Right renal cortex interstitium (tissue), 3 donors: Measurements from ENCODE around the gene SLC34A2. TPM values are rescaled to one million over a fixed set of nuclear protein-coding genes. Genes with fewer than 3 reads are reported as not detected.
"Not testable (repeated sequence)": the region's sequence is repeated elsewhere in the genome, so short reads cannot be mapped to it uniquely, and the experiment has no call there.

ENCODE experiments used
- DNase-seq, 3 donors: peaks; one replicate each; pipeline ENCODE4 v3.0.0-alpha.2; 2013; ENCODE audit warnings: low read depth in 3 of 3, low spot score in 2 of 3
- polyA plus RNA-seq, 3 donors: library from polyadenylated mRNA; unstranded; fragments of 120-200 nt; gene quantifications; one replicate each; pipeline ENCODE4 v1.2.1, GENCODE V29; 2013; ENCODE audit not compliant: insufficient read length in 3 of 3

Gene SLC34A2, protein sequence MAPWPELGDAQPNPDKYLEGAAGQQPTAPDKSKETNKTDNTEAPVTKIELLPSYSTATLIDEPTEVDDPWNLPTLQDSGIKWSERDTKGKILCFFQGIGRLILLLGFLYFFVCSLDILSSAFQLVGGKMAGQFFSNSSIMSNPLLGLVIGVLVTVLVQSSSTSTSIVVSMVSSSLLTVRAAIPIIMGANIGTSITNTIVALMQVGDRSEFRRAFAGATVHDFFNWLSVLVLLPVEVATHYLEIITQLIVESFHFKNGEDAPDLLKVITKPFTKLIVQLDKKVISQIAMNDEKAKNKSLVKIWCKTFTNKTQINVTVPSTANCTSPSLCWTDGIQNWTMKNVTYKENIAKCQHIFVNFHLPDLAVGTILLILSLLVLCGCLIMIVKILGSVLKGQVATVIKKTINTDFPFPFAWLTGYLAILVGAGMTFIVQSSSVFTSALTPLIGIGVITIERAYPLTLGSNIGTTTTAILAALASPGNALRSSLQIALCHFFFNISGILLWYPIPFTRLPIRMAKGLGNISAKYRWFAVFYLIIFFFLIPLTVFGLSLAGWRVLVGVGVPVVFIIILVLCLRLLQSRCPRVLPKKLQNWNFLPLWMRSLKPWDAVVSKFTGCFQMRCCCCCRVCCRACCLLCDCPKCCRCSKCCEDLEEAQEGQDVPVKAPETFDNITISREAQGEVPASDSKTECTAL
- 10 to 100 TPM; 24.1 to 30.7 (median 25.2) TPM for polyA plus RNA-seq

DNA sequence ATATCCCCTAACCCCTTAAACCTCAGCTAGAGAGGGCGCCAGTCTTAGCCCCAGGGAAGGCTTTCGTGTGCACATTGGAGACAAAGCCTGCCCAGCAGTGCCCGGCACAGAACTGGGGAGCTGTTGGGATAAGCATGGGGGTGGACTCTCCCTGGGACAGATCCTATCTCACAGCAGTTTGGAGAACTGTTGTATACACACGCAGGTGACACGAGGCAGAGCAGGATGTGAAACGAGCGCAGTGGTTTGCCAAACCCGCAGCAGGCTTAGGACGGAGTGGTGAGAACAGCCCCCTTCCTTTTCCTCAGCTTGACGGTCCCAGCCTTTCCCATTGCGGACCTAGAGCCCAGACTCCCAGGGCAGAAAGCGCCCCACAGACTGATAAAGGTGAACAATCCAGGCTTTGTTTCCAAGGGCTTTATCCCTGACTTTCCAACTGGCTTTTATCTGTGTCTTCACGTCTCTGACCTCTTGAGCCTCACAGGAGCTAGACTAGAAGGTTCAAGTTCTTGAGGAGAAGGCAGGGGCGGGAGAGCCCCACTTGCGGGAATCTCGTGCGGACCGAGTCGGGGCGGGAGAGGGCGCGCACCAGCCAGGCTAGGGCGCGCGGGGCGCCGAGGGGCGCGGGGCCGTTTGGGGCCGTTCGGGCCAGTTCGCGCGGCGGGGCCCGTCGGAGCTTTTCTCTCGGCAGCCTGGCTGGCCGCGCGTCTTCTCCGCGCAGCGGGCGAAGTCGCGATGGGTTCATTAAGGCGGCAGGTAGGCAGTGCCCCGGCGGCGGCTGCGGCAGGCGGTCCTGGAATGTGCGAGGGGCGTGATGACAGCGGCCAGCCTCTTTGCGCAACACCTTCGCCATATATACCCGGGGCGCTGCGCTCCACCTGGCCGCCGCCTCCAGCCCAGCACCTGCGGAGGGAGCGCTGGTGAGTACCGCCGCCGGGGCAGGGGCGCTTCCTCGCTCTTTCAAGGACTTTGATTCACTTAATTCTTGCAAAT is at the start of gene SLC34A2:
TSS of gene SLC34A2 (plus strand) at position 881 of the 993 bp plus-strand sequence. CDS start 6,650 bp downstream, outside the sequence.
- DNase-seq, result no peak

DNA sequence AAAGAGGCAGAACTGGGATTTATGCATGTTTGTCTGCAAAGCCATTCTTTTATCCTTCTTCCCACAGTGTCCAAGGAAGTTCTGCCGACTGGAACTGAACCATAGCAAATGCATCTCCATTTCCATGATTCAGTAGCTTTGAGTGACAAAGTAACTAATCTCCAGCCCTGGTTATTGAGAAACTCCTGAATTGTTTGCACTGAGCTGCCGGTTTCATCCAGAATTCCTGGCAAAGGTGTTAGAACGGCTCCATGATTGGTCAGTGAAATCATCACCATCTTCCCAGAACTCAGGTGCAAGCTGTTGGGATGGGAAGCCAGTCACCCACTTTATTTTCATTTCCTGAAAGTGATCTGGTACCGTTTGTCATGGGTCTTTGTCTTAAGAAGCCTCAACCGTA is 47.0 kb upstream of the SLC34A2 start:
- DNase-seq, result no peak

DNA sequence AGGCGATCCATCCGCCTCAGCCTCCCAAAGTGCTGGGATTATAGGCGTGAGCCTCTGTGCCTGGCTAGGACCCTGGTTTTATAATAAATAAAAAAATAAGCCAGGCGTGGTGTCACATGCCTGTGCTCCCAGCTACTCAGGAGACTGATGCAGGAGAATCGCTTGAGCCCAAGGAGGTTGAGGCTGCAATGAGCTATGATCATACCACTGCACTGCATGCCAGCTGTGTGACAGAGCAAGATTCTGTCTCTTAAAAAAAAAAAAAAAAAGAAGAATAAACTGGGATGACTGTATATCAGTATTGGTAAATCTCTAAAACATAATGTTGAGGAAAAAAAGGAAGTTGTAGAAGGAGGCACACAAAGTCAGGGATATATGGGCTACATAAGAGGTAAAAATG is 45.7 kb upstream of the SLC34A2 start:
- DNase-seq, result no peak

DNA sequence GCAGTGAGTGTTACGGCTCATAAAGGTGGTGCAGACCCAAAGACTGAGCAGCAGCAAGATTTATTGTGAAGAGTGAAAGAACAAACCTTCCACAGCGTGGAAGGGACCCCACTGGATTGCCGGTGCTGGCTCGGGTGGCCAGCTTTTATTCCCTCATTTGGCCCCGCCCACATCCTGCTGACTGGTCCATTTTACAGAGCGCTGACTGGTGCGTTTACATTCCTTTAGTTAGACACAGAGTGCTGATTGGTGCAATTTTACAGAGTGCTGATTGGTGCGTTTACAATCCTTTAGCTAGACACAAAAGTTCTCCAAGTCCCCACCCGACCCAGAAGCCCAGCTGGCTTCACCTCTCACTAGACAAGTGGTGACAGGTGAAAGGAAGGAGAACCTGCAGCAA is 42.0 kb upstream of the SLC34A2 start:
- DNase-seq, result not testable (repeated sequence)

DNA sequence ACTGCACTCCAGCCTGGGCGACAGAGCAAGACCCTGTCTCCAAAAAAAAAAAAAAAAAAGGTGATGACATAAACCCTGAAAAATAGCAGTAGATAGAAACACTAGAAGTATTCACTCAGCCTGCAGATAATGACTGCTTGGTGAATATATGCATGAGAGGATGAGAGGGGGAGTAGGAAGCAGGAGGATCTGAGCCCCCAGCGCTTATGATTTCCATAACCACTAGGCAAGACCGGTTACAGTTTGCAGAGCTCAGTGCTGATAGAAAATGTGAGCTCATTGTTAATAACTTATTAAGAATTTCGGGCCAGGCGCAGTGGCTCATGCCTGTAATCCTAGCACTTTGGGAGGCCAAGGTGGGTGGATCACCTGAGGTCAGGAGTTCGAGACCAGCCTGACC is 40.8 kb upstream of the SLC34A2 start:
- DNase-seq, result no peak

DNA sequence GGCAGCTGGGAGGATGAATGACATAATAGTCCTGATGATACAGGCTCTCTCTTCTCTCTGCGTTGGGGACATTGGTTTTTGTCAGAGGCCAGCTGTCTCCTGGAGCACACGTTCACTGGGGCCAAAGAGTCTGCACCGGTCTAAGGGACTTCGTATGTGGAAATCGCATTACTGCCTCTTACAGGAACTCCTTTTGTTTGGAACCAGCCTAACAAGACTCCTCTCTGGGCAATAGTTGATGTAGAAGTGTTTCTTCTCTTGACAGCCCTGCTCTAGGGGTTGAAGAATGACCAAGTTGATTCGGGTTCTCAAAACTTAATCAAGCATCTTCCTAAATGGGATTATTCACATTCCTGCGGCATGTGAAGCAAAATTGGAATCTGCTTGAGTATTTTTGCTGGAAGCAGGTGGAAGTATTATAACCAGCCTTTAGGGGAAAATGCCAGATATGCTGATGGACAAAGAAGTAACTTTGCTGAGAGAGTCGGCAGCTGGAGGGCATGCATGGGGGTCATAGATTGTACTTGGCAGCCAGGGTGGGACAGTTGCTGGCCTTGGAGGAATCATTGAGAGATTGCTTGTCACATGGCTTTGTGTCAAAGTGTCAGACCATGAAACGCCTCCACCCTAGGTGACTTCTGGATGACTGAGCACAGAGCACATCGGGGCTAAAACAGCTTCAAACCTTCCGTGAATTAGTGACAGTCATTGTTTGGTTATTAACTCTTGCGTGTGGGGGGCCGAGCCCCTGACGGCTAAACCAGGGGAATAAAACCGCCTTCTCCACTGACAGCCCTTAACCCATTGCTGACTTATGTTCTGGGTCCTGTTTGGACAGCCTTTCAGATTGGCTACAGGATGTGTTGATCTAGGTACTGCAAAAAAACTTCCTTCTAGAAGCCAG is 34.4 kb upstream of the SLC34A2 start:
- no peak for DNase-seq

DNA sequence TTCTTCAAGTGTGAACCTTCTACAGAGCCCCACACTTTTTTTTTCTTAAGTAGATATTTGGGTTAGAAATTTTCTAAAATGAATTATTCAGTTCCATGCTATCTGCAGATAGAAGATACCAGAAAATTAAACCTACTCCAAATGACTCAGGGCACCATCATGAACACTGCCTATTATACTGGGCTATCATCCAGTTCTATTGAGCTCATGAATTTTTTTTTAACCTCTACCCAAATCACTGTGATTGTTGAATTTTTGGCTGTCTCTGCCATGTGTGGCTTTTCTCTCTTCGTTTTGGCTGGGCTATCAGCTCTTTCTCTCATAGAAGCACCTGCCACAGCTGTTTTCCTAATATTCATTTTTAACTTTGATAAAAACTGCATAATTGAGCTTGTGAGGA is 31.0 kb upstream of the SLC34A2 start:
- no peak for DNase-seq

DNA sequence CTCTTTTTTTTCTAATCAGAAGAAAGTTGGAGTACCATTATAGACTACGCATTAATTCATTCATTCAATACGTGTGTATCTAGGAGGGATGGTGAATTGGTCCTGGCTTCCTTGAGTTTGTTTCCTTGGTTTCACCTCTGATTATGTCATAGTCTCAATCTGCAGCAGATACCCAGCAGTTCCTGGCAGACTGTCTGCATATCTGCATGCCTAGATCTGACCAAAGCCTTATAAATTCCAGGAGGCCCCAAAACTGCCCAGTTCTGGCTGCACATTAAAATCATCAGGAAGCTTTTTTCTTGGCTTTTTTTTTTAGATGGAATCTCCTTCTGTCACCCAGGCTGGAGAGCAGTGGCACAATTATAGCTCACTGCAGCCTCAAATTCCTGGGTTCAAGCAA is 27.2 kb upstream of the SLC34A2 start:
- DNase-seq, result no peak

DNA sequence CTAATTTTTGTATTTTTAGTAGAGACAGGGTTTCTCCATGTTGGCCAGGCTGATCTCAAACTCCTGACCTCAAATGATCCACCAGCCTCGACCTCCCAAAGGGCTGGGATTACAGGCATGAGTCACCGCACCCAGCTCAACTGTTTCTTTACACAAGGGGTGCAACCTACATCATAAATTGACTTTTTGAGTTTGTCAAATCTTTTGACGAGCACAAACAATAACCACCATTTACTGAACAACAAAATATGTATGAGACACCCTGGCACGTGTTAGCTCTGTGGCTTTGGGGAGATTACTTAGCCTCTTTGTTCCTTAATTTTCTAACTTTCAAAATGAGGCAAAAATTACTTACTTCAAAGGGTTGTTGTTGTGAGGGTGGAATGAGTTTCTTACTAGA is 23.5 kb upstream of the SLC34A2 start:
- DNase-seq, result no peak

DNA sequence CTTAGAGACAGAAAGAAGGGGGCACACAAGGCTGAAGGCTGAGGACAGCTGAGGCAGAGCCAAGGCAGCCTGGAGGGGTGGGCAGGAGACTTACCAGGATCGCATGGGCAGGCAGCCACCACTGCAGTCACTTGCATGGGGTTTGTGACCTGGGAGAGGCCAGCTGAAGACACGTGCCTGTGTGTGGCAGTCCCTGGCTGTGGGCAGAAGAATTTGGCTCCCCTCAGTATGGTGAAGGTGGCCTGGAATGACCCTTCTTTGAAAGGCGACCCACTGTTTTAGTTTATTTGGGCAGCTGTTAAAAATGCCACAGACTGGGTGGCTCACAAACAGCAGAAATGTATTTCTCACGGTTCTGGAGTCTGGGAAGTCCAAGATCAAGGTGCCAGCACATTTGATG is 22.1 kb upstream of the SLC34A2 start:
- DNase-seq, result no peak

DNA sequence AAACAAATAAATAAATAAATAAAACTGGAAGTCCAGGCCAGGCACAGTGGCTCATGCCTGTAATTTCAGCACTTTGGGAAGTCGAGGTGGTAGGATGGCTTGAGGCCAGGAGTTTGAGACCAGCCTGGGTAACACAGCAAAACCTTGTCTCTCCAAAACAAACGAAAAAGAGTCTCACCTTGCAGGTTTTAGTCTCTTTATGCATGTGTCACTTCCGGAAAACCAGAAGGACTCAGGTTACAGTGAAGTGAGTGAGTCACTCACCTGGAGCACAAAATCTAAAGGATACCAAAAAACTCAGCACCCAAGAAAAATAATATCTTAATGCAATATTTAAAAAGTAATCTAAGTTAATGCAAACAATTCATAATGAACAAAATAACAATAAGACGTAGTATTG is 20.1 kb upstream of the SLC34A2 start:
- DNase-seq, result no peak

DNA sequence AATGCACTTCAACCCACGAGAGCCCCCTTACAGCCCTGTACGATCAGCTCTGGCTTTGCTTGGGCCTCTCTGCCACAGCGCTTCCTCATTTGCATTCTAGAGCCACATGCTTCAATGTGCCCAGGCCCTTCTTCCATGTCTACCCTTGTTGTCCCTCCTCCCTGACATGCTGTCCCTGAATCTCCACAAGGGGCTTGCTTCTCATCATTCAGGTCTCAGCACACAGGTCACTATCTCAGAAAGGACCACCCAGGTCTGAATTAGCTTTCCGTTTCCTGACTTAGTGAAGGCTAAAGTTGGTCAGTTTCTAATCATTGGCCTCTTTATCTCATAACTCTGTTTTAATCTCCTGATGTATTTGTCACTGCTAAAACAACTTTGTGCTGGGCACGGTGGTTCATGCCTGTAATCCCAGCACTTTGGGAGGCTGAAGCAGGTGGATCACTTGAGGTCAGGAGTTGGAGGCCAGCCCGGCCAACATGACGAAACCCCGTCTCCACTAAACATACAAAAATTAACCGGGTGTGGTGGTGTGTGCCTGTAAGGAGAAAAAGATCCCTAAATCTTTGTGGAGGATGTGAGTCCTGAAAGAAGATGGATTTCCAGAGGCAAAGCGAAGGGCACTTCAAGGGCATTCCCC is 17.9 kb upstream of the SLC34A2 start:
- DNase-seq, result no peak

DNA sequence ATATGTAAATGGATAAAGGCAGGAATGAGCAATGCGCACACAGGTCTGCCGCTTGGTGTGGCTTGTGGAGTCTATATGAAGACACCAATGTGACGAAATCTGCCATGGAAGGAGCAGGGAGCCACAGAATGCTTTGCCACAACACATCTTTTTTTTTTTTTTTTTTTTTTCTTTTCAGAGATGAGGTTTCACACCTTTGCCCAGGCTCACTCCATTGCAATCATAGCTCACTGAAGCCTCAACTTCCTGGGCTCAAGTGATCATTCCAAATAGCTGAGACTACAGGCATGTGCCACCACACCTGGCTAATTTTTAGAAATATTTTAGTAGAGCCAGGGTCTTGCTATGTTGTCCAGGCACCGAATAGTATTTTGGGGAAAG is 17.4 kb upstream of the SLC34A2 start:
- no peak for DNase-seq

DNA sequence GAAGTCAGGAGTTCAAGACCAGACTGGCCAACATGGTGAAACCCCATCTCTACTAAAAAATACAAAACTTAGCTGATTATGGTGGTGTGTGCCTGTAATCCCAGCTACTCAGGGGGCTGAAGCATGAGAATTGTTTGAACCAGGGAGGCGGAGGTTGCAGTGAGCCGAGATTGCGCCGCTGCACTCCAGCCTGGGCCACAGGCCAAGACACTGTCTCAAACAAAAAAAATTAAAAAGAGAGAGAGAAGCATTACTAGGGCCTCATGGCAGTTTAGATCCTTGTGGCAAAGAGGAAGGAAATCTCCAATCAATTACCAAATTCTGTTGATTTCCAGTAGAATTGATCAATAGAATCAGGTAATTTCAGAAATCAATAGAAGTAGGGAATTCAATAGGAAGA is 16.8 kb upstream of the SLC34A2 start:
- no peak for DNase-seq

DNA sequence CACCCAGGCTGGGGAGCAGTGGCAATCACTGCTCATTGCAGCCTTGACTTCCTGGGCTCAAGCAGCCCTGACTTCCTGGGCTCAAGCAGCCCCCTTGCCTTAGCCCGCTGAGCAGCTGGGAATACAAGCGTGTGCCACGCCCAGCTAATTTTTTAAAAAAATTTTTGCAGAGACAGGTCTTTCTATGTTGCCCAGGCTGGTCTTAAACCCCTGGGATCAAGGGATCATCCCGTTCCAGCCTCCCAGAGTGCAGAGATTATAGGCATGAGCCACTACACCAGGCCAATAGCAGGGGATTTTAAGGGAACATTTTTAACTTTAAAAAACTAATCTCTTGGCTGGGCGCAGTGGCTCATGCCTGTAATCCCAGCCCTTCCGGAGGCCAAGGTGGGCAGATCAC is 5.3 kb upstream of the SLC34A2 start:
- no peak for DNase-seq

DNA sequence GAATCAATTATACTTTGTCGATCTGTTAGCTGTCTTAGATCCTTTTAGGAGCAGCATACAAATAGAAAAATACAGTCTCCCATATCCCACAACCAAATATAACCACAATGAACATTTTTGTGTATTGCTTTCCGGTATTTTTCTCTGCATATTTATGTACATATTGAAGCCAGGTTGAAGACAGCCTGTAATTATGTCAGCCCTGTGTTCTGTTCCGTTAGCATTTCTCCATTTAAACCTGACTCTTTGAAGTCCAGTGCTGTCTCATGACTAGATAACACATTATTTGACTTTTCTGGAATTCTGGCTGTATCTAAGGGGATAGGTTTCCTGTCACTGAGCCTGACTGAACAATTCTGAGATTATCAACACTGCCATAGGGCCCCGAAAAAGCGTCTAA is 4.0 kb upstream of the SLC34A2 start:
- DNase-seq, result no peak

DNA sequence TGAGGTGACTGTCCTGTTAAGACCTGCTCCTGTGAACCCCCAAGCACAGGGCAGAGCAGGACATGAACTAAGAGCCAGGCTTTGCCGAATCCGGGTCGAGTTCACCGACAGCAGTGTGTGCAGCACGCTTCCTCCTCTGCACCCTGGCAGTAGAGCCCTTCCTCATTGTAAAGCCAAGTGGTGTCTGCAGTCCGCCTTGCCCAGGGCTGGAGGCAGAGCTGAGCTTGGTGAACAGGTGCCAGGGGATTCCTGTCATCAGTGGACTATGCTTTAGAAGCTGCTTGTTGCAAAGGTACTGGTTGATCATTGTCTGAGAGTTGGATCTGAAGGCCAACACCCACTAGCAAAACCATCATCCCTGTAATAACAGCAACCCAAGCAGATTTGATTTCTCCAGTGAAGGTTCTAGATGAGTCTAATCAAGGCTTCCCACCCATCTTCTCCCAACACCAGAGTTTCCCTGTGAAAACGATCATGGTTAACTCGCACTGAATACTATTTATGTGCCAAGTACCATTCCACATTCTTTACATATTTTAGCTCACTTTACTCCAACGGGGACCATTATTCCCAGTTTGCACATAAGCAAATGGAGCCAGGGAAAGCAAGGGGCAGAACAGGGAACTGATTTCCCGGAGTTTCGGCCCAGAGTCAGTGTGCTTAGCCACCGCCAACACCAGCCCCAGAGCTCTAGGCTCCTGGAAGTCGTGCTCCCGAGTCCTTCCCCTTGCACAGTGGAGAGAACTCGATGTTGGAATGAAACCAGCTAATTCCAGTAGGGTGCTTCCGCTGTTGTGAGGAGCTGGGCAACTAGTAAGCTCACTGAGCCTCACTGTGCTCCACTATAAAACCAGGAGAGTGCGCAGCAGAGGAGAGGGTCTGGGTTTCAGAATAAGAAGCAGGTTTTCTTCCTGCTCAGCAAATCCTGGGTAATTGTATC is 1.4 kb upstream of the SLC34A2 start:
- no peak for DNase-seq

DNA sequence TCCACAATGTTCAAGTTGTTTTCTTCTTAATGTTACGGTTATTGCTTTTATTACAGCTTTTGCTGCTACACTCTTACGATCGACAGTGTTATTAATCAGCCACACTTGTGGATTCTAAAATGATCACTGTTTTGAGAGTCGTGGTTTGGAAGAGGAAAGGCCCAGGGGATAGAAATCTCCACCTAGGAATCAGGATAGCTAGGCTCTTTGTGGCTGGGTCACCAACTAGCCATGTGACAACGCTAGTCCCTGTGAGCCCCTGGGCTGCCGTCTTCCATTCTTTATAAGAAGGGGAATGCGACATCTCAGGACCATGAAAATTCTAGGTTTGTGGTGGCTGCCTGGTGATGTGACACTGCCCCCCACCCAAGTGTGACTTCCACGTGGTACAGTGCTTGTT is 380 bp downstream of the SLC34A2 start:
- DNase-seq, result no peak
